GM12872 (cell line): ENCODE results near the gene AAMP.

Experiments
- TF ChIP-seq, protein P1 (sequence below): IDR thresholded peaks from 3 replicates; pipeline ENCODE4 v1.5.1; 2011; ENCODE audit warnings: low read depth, mild to moderate bottlenecking, low read length, moderate library complexity; ENCODE audit not compliant: insufficient read depth

The AAMP gene

DNA sequence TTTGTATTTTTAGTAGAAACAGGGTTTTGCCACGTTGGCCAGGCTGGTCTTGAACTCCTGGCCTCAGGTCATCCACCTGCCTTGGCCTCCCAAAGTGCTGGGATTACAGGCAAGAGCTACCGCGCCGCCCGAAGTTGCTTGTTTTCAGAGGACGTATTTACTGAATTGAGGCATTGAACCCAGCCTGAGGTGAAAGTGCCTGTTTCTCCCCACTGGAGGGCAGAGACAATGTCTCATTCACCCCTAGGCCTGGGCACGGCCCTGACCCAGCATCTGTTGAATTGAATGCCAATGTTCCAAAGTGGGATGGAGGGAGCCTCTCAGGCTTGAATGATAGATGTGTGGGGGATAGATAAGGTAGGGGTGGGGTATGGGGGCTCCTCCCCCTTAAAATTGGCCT lies 26.9 kb upstream of the AAMP start:
- TF ChIP-seq, protein P1, sequence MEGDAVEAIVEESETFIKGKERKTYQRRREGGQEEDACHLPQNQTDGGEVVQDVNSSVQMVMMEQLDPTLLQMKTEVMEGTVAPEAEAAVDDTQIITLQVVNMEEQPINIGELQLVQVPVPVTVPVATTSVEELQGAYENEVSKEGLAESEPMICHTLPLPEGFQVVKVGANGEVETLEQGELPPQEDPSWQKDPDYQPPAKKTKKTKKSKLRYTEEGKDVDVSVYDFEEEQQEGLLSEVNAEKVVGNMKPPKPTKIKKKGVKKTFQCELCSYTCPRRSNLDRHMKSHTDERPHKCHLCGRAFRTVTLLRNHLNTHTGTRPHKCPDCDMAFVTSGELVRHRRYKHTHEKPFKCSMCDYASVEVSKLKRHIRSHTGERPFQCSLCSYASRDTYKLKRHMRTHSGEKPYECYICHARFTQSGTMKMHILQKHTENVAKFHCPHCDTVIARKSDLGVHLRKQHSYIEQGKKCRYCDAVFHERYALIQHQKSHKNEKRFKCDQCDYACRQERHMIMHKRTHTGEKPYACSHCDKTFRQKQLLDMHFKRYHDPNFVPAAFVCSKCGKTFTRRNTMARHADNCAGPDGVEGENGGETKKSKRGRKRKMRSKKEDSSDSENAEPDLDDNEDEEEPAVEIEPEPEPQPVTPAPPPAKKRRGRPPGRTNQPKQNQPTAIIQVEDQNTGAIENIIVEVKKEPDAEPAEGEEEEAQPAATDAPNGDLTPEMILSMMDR, result no peak

DNA sequence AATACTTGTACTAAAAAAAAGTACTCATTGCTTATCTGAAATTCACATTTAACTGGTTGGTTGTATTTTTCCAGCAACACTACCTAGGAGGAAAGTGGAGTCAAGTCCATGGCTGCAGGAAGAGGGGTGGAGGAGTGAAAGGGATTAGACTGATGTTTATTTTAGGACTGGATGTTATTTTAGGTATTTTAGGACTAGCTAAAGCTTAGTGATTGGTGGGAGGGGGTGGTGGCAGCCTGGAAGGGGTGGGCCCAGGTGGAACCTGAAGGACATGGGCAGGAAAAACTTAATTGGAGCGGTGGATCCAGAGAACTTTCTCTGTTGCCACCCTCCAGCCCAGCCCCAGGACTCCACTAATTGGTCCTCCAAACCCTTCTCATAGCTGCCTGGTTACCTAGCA lies 26.3 kb upstream of the AAMP start:
- TF ChIP-seq, protein P1, result no peak

DNA sequence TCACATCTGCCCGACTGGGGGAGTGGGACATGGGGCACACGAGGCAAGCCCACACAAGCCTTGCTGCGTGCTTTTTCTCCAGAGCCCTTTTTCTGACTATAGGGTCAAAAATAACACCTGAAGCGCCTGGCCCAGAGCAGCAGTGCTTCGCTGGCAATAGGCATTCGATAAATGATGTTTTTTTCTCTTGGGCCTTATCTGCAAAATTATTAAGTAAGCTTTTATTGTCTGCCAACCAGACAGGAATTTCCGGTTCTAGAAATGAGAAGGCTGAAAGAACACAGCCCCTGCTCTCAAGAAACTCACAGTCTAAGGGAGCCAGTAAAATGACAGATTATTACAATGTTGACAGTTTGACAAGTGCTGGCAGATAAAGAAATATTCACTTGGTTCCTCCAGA lies 25.1 kb upstream of the AAMP start:
- TF ChIP-seq, protein P1, result no peak

DNA sequence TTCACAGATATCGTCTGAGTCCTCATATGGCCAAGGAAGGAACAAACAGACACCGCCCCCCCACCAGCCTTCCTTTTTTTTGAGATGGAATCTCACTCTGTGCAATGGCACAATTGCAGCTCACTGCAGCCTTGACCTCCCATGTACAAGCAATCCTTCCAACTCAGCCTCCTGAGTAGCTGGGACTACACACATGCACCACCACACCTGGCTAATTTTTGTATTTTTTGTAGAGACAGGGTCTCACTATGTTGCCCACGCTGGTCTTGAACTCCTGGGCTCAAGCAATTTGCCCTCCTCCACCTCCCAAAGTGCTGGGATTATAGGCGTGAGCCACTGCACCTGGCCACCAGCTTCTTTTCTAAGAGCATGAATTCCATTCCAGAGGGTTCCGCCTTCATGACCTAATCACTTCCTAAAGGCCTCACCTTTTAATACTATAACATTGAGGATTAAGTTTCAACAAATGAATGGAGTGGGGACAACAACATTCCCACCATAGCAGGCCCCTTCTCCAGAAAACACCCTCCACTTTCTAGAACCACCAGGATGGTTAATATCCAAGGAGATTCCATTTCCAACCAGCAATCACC lies 24.6 kb upstream of the AAMP start:
- TF ChIP-seq, protein P1, result no peak

DNA sequence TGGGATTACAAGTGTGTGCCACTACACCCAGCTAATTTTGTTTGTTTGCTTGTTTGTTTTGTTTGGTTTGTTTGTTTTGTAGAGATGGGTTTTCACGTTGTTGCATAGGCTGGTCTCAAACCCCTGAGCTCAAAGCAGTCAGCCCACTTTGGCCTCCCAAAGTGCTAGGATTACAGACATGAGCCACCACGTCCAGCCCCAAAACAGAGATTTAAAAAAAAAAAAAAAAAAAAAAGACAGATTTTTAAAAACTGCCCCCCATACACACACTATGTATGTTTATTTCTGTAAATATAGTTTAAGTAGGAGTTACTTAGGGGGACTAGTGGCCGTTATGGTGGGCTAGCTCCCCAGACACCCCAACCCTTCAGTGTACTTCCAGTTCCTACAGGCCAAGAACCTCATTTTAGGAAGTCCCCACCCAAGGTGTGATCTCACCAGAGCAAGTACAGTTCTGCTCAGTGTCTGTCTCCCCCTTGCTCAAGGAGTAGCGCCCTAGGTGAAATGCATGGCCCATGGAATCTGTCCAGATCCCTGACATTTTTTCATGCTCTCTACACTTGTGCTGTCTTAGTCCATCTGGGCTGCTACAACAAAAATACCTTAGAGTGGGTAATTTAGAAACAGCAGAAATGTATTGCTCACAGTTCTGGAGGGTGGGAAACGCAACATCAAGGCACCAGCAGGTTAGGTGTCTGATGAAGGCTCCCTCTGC lies 23.9 kb upstream of the AAMP start:
- TF ChIP-seq, protein P1, result no peak

DNA sequence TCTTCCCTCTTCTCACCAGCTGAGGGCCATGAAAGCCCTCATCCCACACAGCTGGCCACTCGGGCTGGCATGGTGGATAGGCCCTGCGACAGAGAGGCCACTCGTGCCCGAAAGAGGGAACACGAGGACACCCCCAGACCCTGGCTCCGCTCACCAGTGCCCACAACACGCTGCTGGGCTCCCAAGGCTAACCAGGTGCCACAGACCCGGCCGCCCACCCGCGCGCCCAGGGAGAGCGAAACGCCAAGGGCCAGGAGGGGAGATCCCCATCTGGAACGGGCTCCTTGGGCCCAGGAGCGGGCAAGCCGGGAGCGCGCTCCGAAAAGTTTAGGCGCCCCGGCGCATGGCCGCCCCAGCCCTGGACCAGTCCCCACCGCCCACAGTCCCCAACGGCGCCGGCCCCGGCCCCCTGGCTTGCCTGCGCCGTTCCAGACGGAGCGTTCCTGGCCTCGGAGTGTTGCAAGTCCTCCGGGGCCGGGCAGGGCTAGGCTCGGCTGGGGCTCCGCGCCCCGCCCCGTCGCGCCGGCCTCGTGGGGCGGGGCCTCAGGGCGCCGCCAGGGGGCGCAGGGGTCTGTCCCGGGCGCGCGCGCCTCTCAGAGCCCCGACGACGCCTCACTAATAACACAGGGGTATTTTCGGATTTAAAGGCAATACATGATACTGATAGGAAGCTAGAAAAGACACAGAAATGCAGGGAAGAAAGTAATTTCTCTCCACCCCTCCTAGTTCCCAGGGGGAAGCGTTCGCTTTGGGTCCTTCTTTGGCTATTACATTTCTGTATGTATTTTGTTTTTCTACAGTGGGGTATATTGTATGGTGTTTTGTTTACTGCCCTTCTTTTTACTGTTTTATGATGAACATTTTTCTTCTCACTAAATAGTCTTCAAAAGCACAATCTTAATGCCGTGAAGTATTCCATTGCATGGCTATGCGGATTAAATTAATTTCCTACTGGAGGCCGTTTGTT lies 22.4 kb upstream of the AAMP start, which contains the start of gene TMBIM1:
TMBIM1 (minus strand) TSS at position 456 of the 967 bp plus-strand sequence. CDS start 10,362 bp downstream, outside the sequence.
- TF ChIP-seq, protein P1, result peak; percentile 74
